ENCODE results near the gene CDC45.

DNA sequence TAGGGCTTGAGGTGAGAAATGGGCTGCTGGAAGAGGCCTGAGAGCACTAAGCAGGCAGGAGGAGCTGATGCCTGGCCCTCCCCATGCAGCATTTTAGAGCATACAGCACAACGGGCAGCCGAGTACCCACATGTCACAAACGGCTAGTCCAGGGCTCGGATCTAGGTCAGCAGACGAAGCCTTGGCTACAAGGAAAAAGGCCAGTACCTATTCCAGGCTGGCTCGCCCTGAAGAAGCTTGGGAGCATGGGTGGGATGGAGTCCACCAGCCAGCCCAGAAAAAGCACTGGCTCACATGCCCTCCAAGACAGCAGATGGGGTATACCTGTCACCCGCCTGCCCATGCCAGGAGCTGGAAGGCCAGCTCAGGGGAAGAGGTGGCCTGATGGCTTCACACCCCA lies 10.3 kb upstream of the CDC45 start:
- TF ChIP-seq, protein P1, sequence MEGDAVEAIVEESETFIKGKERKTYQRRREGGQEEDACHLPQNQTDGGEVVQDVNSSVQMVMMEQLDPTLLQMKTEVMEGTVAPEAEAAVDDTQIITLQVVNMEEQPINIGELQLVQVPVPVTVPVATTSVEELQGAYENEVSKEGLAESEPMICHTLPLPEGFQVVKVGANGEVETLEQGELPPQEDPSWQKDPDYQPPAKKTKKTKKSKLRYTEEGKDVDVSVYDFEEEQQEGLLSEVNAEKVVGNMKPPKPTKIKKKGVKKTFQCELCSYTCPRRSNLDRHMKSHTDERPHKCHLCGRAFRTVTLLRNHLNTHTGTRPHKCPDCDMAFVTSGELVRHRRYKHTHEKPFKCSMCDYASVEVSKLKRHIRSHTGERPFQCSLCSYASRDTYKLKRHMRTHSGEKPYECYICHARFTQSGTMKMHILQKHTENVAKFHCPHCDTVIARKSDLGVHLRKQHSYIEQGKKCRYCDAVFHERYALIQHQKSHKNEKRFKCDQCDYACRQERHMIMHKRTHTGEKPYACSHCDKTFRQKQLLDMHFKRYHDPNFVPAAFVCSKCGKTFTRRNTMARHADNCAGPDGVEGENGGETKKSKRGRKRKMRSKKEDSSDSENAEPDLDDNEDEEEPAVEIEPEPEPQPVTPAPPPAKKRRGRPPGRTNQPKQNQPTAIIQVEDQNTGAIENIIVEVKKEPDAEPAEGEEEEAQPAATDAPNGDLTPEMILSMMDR (IDR thresholded peaks at IDR 0.05) = no peak
- TF ChIP-seq POLR2AphosphoS5 (IDR thresholded peaks at IDR 0.05) (no peak), POLR2A (IDR thresholded peaks at IDR 0.05) (no peak), EP300 (IDR thresholded peaks at IDR 0.05) (no peak)

Data from sigmoid colon (tissue), 4 donors.